Upper lobe of right lung (tissue), 1 donor: ENCODE measurements around the gene CSMD2. TPM values are rescaled to one million over a fixed set of nuclear protein-coding genes. Genes with fewer than 3 reads are reported as not detected.

Experiments used
- ATAC-seq: fragments of 200-7000 bp; cut with Tn5 transposase; one replicate; pipeline ENCODE4 v1.9.1; 2020; ENCODE audit warnings: mild to moderate bottlenecking, moderate library complexity
- DNase-seq: peaks from one replicate; pipeline ENCODE4 v3.0.0-alpha.2; 2020
- H3K27ac ChIP-seq: fragments of 200-600 bp; one replicate; pipeline ENCODE4 v1.8.0; 2022
- H3K27me3 ChIP-seq: fragments of 200-600 bp; one replicate; pipeline ENCODE4 v1.8.0; 2022; ENCODE audit warnings: mild to moderate bottlenecking
- H3K36me3 ChIP-seq: fragments of 200-600 bp; one replicate; pipeline ENCODE4 v1.8.0; 2022
- H3K4me1 ChIP-seq: fragments of 200-600 bp; one replicate; pipeline ENCODE4 v1.8.0; 2022
- H3K4me3 ChIP-seq: fragments of 200-600 bp; one replicate; pipeline ENCODE4 v1.8.0; 2022; ENCODE audit warnings: mild to moderate bottlenecking
- H3K9me3 ChIP-seq: fragments of 200-600 bp; one replicate; pipeline ENCODE4 v1.8.0; 2022
- intact Hi-C: fragments of 100-400 bp; cut with DNase I; formaldehyde crosslinking; loops from one replicate; pipeline ENCODE4 v1.11.0; 2022
- total RNA-seq: library from RNA; stranded (reverse); fragmentation: NEBNext Ultra II Directional; extraction: Animal tissue kit (Norgen Biotek cat#: 25700); gene quantifications from one replicate; pipeline ENCODE4 v1.2.1, GENCODE V29; 2021
- TF ChIP-seq, protein P1 (sequence below): fragments of 200-600 bp; IDR thresholded peaks from one replicate; pipeline ENCODE4 v1.8.0; 2022; ENCODE audit warnings: antibody characterized with exemption
- donor health status: DM: no; HTN: yes; CAD: no; lungs with severe emphysema.

CSMD2 gene
- total RNA-seq, 1 donor from 2014 or later, result 0.67 TPM

DNA sequence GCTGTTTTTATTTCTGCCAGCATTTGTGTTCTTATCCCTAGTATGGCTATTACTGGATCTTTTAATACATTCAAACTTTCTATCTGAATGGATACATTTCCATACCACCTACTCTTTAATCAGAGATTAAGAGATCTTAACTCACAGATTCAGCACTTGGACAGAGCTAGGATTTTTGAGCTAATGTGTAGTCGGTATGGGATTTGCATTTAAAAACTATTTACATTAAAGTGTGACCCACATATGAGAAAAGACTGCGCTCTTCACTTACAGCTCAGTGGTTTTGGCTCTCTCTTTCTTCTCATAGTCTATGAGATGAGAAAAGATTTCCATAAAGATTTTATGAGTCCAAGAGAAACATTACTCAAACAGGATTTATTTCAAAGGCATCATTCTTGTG is 284.7 kb downstream of the CSMD2 start:
- DNase-seq, result no peak
- TF ChIP-seq, protein P1, sequence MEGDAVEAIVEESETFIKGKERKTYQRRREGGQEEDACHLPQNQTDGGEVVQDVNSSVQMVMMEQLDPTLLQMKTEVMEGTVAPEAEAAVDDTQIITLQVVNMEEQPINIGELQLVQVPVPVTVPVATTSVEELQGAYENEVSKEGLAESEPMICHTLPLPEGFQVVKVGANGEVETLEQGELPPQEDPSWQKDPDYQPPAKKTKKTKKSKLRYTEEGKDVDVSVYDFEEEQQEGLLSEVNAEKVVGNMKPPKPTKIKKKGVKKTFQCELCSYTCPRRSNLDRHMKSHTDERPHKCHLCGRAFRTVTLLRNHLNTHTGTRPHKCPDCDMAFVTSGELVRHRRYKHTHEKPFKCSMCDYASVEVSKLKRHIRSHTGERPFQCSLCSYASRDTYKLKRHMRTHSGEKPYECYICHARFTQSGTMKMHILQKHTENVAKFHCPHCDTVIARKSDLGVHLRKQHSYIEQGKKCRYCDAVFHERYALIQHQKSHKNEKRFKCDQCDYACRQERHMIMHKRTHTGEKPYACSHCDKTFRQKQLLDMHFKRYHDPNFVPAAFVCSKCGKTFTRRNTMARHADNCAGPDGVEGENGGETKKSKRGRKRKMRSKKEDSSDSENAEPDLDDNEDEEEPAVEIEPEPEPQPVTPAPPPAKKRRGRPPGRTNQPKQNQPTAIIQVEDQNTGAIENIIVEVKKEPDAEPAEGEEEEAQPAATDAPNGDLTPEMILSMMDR, result no peak
- intact Hi-C loops, result no loop called here

DNA sequence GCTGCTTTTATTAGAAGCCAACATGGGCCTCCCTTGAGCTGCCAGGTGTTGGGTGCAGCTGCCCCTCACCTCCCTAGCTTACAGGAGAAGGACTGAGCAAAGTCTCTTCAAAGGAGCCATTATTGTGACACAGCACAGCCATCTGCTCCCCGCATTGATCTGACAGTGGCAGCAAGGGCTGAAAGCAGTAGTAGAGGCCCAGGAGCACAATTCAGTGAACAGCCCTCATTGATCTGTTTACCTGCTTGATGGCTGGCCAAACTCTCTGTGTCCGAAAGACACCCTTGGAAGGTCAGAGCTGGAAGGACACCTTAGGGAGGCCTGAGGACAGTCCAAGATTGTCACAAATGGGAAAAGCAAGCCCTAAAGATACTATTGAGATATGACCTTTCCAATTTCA is 286.6 kb downstream of the CSMD2 start:
- Histone ChIP-seq H3K9me3 (no peaks in the 10 kb centered on the region), H3K4me3 (no peak overlapping the region), H3K4me1 (no peaks in the 10 kb centered on the region), H3K27me3 (peaks cover 7% of the 10 kb centered on the region), H3K27ac (no peak overlapping the region), H3K36me3 (no peaks in the 10 kb centered on the region)
- TF ChIP-seq, protein P1, result no peak
- ATAC-seq, result no peak
- intact Hi-C loops, result no loop called here
- no peak for DNase-seq

More for the DNA sequence above, 284.7 kb downstream of the CSMD2 start:
- ATAC-seq, result no peak
- Histone ChIP-seq H3K4me1 (no peaks in the 10 kb centered on the region), H3K27ac (no peak overlapping the region), H3K4me3 (no peak overlapping the region), H3K36me3 (no peaks in the 10 kb centered on the region), H3K27me3 (peaks cover 7% of the 10 kb centered on the region), H3K9me3 (no peaks in the 10 kb centered on the region)

DNA sequence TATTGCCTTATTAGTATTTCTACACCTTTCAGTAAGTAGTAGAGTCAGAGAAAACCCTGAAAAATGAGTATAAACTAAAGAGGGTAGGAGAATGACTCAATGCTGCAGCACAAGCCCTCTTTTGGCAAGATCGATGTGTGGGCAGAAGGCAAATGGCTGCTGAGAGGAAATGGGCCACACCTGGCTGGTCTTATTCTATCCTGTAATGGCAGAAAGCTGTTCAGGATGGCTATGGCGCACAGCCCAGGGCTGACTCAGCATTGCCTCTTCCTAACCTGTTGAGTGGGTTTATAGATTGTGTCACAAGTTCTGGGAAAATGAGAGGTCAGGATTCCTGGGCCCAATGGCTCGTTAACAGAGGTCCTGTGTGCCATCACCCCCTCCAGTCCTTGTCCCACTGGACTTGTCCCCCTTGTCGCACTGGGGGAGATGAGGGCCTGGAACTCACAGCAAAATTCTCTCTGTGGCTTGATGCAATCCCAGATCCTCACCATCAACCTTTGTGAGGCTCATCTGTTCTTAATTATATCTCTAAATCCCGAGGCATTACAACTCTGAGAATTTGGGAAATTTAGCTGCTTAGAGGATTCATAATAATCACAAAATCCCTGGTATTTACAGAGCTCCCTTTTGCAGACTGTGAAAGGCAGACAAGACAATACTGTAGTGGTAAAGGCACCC is 287.9 kb downstream of the CSMD2 start:
- Histone ChIP-seq H3K36me3 (no peaks in the 10 kb centered on the region), H3K27ac (no peak overlapping the region), H3K9me3 (no peaks in the 10 kb centered on the region), H3K4me3 (no peak overlapping the region), H3K27me3 (peaks cover 7% of the 10 kb centered on the region), H3K4me1 (no peaks in the 10 kb centered on the region)
- no peak for DNase-seq
- TF ChIP-seq, protein P1, result no peak
- intact Hi-C loops, result no loop called here
- ATAC-seq, result no peak

DNA sequence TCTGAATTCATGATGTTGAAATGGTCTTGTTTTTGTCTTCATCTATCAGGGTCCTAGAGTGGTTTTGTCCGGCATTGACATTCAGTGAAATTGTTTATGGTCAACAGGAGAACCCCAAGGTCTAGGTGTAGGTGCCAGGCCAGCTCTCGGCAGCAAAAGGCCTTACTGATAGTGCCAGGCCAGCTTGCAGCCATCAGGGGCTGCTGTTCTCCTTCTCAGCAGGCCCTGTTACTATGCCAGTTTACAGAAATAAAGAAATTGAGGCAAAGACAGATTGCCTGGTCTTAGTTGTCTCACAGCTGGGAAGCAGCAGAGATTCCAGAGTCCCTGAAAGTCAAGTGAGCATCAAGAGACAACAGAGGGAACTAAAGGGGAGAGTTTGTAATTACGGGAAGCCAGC is 289.2 kb downstream of the CSMD2 start:
- H3K36me3 ChIP-seq, result no peaks in the 10 kb centered on the region
- H3K4me3 ChIP-seq, result no peak overlapping the region
- H3K4me1 ChIP-seq, result no peaks in the 10 kb centered on the region
- H3K27ac ChIP-seq, result no peak overlapping the region
- H3K27me3 ChIP-seq, result peaks cover under 1% of the 10 kb centered on the region
- no peaks in the 10 kb centered on the region for H3K9me3 ChIP-seq
- no peak for DNase-seq
- intact Hi-C loops, result no loop called here
- no peak for ATAC-seq
- TF ChIP-seq, protein P1, result no peak

DNA sequence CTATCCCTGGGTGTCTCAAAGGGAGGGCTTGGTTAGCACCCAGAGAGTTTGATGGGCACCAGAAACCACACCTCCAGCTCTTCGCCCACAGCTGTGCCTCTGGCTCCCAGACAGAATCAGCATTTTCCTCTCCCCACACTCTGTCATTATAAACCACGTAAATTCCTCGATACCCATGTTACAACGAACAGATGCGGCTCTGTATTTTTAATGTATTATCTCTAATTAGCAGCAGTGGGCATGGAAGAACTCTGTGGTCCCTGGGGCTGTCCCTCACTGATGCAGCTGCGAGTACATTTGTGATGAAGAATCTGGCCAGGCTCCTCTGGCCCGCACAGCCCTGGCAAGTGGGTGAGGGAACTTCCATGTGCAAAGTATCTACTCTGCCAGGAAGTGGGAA is 290.4 kb downstream of the CSMD2 start:
- peaks cover 6% of the 10 kb centered on the region for H3K27me3 ChIP-seq
- no peaks in the 10 kb centered on the region for H3K36me3 ChIP-seq
- H3K4me1 ChIP-seq, result no peaks in the 10 kb centered on the region
- no peaks in the 10 kb centered on the region for H3K9me3 ChIP-seq
- TF ChIP-seq, protein P1, result no peak
- H3K4me3 ChIP-seq, result no peak overlapping the region
- ATAC-seq, result no peak
- intact Hi-C loops, result no loop called here
- no peak for DNase-seq
- no peak overlapping the region for H3K27ac ChIP-seq

DNA sequence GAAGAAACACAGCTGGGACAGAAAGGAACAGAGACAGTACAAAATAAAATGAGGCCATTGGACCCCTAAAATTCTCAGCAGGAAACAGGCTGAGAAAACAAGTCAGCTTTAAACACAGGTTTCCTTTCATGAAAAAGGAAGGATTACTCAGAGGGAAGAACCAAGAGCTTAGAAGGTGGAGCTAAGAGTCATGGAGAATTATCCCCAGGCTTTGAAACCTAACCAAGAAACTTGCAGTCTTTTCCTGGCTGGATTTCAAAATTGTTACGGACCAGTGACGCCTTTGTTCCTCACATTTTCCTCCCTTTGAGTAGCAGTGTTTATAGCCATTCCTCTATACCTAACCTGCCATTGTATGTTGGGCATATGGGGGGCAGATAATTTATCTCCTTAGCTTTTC is 292.3 kb downstream of the CSMD2 start:
- TF ChIP-seq, protein P1, result no peak
- no peak for ATAC-seq
- intact Hi-C loops, result no loop called here
- H3K36me3 ChIP-seq, result no peaks in the 10 kb centered on the region
- DNase-seq, result no peak
- no peaks in the 10 kb centered on the region for H3K9me3 ChIP-seq
- no peak overlapping the region for H3K4me3 ChIP-seq
- H3K4me1 ChIP-seq, result no peaks in the 10 kb centered on the region
- H3K27me3 ChIP-seq, result peaks cover 9% of the 10 kb centered on the region
- no peak overlapping the region for H3K27ac ChIP-seq
